ENCODE data around the gene ZBTB16. TPM values are rescaled to one million over a fixed set of nuclear protein-coding genes. Genes with fewer than 3 reads are reported as not detected.

ZBTB16 gene
- total RNA-seq, 1 donor from 2014 or later, result 0.53 TPM

DNA sequence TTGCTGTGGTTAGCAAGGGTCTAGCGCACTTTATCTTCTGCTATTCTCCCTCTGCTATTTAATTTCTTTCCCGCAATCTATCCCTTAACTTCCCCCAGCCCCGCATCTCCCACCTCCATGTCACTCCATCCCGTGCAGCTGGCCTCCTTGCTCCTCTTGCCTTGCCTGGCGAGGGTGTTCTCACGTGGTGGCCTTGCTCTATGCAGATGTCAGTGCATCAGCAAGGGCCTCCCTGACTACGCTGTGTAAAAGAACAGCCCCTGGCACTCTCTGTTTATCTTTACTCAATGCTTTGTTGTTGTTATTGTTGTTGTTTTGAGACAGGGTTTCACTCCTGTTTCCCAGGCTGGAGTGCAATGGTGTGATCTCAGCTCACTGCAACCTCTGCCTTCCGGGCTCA lies 122.2 kb downstream of the ZBTB16 start:
- no peak for DNase-seq (ENCODE audit: low read depth)

DNA sequence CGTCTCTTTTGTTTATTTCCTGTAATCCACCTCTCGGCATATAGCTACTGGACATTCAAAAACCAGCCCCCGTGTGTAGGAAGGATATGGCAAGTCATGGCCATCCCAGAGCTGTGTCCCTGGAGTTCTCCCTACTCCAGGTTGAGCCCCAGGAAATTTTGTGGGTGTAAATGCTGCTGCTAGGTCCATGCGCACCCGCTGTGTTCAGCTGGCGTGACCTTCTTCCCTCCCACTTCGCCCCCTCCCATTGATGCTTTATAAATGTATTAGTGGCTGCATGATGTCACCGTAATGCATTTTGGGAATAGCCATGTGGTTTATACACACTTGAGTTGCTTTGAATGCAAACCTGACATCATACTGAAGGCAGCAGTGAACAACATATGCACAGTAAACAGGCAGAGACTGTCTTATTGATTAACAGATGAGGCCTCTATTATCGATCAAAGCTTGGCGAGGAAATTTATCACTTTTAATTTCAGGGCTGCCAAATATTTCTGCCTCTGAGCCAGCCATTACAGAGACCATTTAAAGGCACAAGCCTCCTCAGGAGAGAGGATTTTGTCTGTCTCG lies 123.0 kb downstream of the ZBTB16 start:
- DNase-seq (ENCODE audit: low read depth), result no peak

DNA sequence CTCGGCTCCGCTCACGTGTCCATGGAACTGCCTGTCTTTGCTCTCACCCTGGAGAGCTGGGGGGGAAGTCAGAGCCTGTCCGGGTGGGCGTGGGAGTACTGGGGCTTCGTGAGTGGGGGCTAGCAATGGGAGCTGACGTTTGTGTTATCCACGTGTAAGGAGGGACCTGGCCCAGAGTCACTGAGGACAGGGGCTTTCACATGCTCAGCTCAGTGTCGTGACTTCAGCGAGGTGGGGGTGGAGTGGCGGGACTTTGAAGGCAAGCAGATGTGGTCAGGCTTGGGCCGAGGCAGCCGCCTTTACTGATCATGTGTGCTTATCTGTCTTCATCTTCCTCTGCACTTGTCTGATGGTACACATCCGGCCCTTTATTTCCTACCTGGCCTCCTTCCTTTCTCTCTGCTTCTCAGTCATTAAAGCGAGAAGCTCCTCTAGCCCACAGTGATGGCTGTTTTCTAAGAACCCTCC lies 123.6 kb downstream of the ZBTB16 start:
- DNase-seq (ENCODE audit: low read depth), result no peak

DNA sequence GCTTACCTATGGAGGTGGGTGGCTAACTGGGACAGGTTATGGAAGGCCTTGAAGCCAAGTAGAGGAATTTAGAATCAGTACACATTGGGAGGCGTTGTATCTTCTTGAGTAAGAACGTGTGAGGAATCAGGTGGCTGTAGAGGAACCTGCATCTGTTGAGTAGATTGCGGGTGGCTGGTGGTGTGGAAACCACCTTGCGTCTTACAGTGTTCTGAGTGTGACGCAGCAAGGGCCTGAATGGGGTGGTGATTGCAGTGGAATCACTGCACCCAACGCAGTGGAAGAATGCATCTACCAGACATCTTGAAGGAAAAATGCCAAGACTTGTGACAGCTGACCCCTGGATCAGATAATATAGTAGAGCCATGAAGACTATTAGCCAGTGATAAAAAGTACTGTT lies 125.9 kb downstream of the ZBTB16 start:
- DNase-seq (ENCODE audit: low read depth), result no peak

DNA sequence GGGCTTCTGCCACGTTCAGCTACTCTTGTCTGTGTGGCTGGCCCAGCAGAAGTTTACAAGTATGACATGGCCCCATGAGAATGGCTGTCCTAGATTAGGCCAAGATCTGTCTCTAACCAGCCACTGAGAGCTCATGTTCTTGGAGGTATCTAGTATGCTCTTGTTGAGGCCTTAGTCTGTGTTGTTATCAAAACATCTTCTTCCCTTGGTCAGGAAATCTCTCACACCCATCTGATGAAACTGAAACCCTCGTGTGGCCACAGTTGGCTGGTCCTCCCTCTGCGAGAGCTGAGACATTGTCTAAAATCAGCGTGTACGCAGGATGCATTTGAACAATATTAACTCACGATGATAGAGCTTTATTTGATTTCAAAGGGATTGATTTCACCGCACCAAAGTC lies 127.7 kb downstream of the ZBTB16 start:
- DNase-seq (ENCODE audit: low read depth), result no peak

DNA sequence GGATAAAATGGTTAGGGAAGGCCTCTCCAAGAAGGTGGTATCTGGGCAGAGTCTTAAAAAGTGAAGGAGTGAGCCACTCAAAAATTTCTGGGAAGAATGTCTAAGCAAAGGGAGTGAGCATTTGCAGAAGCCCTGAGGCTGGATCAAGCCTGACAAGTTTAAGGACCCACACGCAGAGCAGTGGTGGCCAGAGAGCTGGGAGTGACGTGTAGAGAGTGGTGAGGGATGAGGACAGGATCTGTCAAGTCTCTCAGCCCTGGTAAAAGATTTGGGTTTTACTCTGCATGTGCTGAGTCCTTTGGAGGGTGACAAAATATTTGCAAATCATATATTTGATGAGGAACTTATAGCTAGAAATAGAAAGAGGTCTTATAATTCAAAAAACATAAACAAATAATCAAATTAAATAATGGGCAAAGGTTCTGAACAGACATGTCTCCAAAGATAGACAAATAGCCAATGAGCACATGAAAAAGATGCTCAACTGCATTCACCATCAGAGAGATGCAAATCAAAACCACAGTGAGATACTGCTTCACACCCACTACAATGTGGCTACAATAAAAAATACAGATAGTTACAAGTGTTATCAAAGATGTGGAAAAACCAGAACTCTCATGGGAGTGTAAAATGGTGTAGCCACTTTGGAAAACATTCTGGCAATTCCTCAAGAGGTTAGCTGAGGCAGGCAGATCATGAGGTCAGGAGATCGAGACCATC lies 129.5 kb downstream of the ZBTB16 start:
- no peak for DNase-seq (ENCODE audit: low read depth)

DNA sequence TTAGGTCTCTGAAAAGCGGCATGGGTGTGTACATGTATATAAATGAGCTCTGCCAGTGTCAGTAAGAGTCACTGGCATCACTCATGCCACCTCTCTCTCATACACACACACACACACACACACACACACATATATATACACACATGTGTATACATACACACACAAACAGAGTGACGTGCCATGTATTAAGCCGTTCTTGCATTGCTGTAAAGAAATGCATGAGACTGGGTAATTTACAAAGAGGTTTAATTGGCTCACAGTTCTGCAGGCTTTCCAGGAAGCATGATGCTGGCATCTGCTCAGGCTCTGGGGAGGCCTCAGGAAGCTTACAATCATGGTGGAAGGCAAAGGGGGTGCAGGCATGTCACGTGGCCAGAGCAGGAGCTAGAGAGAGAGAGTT lies 131.1 kb downstream of the ZBTB16 start:
- no peak for DNase-seq (ENCODE audit: low read depth)

DNA sequence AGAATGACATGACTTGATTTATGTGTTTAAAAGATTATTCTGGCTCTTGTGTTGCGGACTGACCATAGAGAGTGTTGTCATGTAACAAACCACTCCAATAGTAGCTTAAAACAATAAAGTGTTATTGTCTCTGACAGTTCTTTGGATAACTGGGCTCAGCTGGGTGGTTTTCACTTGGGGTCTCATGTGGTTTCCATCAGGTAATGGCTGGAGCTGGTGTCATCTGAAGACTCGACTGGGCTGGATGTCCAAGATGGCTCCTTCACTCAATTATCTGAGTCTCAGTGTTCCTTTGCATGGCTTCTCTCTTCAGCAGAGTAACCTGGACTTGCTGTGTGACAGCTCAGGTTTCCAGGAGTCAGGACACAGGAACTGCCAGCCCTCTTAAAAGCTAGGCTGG lies 132.4 kb downstream of the ZBTB16 start:
- DNase-seq (ENCODE audit: low read depth), result no peak

DNA sequence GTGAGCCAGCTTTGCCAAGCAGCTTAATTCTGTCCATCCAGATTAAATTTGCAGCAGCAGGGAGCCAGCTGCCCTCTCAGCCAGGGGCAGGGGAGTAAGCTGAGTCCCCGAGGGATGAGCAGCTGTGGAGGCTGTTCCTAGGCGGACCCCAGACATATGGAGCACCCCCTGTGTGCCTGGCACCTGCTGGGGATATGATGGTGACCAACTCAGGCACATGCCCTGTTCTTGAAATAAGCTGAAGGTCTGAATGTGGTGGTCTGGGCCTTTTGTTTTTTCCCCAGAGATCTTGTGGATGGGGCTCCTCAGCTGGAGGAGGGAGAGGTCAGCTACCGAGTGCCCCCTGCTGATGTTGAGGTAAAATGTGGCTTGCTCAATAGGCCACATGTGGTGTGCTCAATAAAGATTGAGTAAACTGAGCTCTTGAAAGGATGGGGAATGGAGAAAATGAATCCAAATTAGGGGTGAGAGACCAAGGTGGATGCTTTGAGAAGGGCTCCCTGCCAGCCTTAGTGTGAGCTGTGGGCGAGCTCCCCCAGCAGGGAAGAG lies 133.4 kb downstream of the ZBTB16 start:
- no peak for DNase-seq (ENCODE audit: low read depth)

DNA sequence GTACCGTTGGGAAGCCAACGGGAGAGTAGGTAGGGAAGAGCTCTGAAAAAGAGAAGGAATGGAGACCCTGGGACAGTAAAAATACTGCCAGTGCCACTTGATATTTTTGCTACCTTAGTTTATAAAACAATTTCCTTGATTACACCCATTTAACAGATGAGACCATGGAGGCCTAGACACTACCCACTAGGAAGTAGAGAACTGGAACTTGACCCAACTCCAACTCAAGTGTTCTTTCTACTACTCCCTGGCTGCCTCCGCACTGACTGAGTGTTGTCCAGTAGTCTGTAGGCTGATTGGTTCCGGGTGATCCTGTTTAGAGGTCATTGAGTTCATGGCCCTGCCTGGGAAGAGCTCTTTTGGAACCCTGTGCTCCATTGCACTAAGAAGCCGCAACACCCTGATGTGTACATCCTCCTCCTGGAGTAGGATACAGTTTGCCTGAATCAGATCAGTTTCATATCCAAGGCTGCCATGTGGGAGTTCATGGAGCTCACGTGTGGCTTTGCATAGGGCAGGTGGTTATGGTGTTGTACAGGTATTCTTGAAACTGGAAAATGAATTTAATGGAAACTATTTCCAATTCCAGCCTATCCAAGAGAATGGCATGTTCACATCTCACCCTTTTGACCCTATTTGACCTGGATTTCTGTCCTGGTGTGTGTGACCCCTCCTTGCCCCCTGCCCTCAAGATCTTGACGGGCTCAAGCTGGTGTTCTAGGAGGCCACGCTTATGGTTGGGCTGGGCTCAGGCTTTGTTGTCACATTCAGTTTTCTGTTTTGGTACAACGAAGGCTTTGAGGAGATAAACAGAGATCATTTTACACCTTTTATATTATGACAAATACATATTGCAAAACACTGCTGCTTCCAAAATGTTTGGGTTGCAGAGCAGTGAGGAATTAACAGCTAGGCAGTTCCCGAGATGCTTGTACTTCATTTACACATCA lies 134.5 kb downstream of the ZBTB16 start:
- DNase-seq (ENCODE audit: low read depth), result no peak

DNA sequence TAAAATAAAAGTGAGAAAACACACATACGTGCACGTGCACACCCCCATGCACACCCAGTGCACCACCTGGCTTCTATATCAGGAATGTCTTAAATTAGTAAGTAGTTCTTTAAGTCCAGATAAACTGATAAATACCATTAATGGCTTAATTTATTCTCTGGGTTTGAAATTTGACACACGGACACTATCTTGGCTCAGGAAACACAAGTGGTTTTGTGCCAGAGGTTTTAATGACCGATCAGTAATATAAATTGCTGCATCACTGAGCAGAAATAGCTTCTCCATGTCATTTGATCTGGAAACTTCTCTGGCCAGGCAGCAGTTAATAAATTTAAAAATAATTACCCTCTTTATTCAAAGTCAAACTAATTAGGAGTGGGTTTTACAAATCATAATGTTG lies 135.2 kb downstream of the ZBTB16 start:
- DNase-seq (ENCODE audit: low read depth), result no peak

DNA sequence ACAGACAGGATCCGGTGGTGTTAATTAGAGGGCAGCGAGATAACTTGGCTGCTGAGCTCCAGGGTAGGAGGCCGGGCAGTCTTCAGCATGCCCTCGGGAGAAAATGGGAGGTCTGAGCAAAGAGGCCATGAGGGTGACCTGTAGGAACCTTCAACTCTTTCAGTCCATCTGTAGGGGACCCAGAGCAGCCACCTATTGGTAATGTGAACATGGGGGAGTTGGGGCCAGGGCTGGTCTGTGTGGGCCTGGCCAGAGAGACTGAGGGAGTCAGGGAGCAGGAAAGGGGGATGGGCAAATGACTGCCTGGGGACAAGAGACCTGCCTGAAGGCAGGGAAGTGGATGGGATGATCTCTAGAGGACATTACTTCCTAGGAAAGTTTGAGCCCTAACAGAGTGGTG lies 135.6 kb downstream of the ZBTB16 start:
- DNase-seq (ENCODE audit: low read depth), result no peak

DNA sequence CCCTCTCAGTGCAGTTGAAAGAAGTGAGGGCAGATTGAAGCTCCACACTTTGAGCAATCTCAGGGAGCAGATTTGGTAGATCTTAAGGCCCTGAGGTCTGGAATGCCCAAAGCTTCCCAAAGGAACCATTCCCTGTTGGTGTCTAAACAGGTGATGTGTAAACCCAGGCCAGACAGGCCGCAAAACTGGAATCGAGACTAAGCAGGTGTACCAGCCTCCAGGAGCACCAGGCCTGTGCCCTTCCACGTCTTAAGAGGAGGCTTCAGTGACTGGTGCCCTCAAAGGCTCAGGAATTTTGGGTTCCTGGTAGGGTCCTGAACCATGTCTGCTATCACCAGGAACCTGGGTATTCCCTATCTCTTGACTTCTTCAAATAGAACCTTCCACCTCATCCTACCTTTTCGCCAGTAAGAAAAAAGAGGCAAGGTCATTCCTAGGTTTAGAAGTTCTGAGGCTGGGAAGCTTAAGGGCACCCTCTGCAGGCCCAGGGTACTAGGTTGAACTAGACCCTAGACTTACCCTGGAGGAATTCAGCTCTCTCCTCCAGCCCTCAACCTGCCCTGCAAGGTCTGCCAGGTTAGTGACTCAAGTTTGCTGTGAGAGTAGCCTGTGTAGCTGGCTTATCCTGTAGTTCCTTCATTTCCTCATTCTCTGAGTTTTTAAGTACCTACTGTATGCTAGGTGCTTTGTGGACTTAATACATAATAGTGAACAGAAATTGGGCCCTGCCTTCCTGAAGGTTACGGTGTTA lies 136.6 kb downstream of the ZBTB16 start:
- DNase-seq (ENCODE audit: low read depth), result no peak

DNA sequence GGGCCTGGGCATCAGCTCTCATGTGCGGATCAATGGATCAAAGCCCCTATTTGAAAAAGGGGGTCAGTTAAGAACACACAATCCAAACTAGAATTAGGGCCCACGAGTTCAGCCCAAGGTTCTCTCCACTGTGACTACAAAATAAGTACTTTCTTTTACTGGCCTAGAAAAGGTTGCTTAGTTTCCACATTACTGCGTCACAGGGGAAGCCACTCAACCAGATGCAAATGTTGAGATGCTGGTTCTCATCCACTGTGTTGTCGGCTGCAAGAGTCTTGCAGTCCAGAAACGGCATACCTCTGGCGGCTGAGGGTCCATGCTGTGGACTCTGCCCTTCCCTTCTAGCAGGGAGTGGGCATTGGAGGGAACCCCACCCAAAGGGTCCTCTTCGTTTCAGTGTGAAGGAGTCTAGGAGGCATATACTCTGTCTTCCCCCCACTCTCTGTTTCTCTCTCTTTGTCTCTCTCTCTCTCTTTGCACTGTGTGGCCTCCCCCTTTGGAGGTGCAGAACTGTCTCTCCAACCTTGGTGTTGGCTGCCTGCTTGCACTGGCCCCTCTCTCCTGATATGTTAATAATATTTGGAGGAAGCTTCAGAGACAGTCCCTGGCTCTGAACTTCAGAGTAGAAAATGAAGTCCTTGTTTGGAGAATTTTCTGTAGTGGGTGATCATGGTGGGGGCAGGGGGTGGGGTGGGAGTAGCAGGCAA lies 137.6 kb downstream of the ZBTB16 start:
- DNase-seq (ENCODE audit: low read depth), result no peak

DNA sequence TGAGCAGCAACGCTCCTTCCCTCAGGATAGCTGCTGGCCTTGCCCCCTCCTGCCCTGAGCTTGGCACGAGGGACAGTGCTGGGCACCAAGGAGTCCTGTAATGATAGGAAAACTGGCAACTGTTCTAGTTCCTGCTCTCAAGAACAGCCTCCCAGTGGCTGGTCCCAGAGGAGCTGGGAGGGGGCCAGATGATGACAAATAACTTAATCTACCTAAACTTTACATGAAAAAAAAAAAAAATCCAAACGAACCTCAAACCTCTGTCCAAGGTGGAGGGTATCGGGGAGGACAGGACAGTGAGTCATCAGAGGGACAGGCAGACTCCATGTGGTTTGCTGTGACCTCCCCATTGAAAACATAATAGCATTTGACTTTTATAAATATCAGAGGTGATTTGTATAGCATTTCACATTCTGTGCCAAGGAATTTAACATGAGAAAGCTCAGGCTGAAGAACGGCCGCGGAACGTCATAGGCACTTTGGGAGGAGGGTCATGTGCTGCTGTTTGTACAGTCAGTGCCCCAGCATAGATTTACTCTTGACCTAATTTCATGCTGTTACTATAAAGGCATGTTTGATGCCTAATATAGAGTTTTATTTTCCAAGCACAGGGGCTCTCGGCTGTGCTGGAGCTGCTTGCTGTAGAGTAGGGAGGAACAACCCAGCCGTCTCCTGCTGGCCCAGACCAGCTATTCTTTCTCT lies 138.4 kb downstream of the ZBTB16 start:
- peak; percentile 74 for DNase-seq (ENCODE audit: low read depth)

DNA sequence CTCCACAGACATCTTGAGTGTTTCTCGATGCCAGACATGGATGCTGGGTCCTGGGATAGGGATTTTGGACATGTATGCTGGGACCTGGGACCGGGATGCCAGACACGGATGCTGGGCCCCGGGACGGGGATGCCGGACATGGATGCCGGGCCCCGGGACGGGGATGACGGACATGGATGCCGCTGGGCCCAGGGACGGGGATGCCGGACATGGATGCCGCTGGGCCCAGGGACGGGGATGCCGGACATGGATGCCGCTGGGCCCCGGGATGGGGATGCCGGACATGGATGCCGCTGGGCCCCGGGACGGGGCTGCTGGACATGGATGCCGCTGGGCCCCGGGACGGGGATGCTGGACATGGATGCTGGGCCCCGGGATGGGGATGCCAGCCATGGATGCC lies 139.5 kb downstream of the ZBTB16 start:
- DNase-seq (ENCODE audit: low read depth), result no peak

DNA sequence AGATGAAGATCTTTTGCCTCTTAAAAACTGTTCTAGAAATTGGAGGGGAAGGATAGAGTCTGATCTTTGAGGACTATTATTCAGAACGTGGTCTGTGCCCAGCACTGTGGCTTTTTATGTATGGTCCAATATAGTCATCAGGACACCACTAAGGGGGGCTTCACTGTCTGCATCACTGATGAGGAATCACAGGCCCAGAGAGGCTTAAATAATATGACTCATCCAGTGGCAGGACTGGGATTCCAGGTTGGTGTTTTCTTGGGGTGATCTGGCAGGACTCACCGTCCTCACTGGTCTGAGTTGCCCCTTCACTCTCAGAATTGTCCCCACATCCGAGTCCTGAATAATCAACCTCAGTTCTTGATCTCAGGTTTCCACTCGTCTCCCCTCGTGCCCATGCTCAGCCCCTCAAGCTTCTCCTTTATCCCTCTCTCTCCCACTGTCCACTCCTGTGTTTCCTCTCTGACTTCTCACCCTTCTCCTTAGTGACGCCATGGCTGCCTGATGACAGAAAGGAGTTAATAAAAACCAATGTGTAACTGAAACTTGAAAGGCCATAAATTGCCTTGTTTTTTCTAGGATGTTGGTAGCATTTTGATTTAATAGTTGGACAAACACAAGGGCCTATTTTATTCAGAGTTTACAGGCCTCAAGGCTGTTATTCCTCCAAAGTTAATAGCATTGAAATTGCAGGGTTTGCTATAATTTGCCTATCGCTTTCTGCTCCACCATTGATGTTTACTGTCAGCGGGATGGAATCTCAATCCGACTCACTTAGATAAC lies 141.0 kb downstream of the ZBTB16 start:
- no peak for DNase-seq (ENCODE audit: low read depth)

DNA sequence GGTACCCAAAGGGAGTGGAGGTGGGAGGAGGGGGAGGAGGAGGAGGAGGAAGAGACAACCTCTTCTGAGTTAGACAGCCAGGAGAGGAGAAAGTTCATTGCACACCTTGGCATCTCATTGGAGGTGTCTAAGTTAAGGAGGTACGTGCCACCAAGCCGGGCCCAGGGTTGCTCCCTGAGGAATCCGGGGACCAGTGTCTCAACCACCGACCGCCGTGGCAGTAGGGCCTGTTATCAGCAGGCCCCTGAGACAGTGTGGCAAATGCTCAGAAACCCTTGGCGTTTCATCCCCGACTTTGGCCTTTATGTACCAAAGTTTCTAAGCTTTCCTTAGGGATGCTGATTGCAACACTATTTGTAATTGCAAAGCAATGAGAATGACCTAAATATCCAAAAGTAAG lies 141.7 kb downstream of the ZBTB16 start:
- no peak for DNase-seq (ENCODE audit: low read depth)

DNA sequence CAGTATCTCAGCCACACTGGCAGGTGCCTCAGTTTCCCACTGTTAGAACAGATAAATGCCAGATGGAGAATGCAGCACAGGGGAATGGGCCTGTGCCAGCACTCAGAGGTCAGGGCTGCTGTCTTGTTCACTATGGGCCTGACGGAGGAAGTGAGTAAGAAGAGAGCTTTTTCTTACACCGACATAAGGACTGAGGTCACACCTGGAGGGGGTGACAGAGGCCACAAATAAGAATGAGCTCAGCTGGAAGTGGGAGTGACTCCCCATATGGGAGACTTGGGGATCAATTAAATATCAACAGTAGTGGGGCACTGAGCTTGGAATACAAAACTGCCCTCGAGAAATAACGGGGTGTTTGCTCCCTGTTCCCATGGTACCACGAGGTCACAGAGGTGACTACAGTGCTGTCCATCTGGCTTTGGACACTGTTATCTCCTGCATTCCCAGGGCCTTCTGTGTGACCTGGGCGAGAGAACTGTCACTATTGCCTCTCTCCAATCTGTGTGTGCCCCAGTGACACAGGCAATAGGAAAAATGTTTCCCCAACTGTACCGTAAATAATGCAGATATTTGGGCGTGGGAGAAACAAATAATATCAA lies 142.6 kb downstream of the ZBTB16 start:
- no peak for DNase-seq (ENCODE audit: low read depth)
